ENCODE data around the gene CYBRD1.
A peak's percentile ranks its signal among the peaks of the same experiment; 100 is the strongest.

CYBRD1 gene

GRCh38 chr2:171557363-171557762, 35.1 kb downstream of the CYBRD1 start:
- H3K36me3 Mint-ChIP-seq = no peaks in the 10 kb centered on the region
- ATAC-seq = no peak
- H3K9me3 Mint-ChIP-seq = no peaks in the 10 kb centered on the region
- H3K27me3 Mint-ChIP-seq = no peaks in the 10 kb centered on the region
- no peaks in the 10 kb centered on the region for H3K4me1 Mint-ChIP-seq
- no peak overlapping the region for H3K27ac Mint-ChIP-seq
- no peak overlapping the region for H3K4me3 Mint-ChIP-seq

GRCh38 chr2:171563301-171563700, 41.0 kb downstream of the CYBRD1 start:
- no peak overlapping the region for H3K27ac Mint-ChIP-seq
- H3K36me3 Mint-ChIP-seq = no peaks in the 10 kb centered on the region
- peaks cover 3% of the 10 kb centered on the region for H3K9me3 Mint-ChIP-seq
- no peaks in the 10 kb centered on the region for H3K4me1 Mint-ChIP-seq
- no peak overlapping the region for H3K4me3 Mint-ChIP-seq
- ATAC-seq = no peak
- no peaks in the 10 kb centered on the region for H3K27me3 Mint-ChIP-seq

- Mint-ChIP-seq H3K9me3 (peaks cover 3% of the 10 kb centered on the region), H3K36me3 (no peaks in the 10 kb centered on the region), H3K4me1 (no peaks in the 10 kb centered on the region), H3K27ac (no peak overlapping the region), H3K4me3 (no peak overlapping the region), H3K27me3 (no peaks in the 10 kb centered on the region)
- ATAC-seq = no peak
These were observed 42.2 kb downstream of the CYBRD1 start for GRCh38 chr2:171564463-171564862.

GRCh38 chr2:171566057-171566456, 43.8 kb downstream of the CYBRD1 start:
- Mint-ChIP-seq H3K9me3 (peaks cover 3% of the 10 kb centered on the region), H3K4me1 (no peaks in the 10 kb centered on the region), H3K36me3 (no peaks in the 10 kb centered on the region), H3K27me3 (peaks cover 9% of the 10 kb centered on the region), H3K27ac (no peak overlapping the region), H3K4me3 (no peak overlapping the region)
- ATAC-seq = no peak

GRCh38 chr2:171566753-171567152, 44.5 kb downstream of the CYBRD1 start:
- peaks cover 3% of the 10 kb centered on the region for H3K9me3 Mint-ChIP-seq
- no peak overlapping the region for H3K27ac Mint-ChIP-seq
- no peaks in the 10 kb centered on the region for H3K4me1 Mint-ChIP-seq
- no peak overlapping the region for H3K4me3 Mint-ChIP-seq
- H3K27me3 Mint-ChIP-seq = peaks cover 9% of the 10 kb centered on the region
- H3K36me3 Mint-ChIP-seq = no peaks in the 10 kb centered on the region
- no peak for ATAC-seq

GRCh38 chr2:171568089-171568488, 45.8 kb downstream of the CYBRD1 start:
- Mint-ChIP-seq H3K4me1 (no peaks in the 10 kb centered on the region), H3K27ac (no peak overlapping the region), H3K4me3 (no peak overlapping the region), H3K9me3 (peaks cover 3% of the 10 kb centered on the region), H3K27me3 (peaks cover 9% of the 10 kb centered on the region), H3K36me3 (no peaks in the 10 kb centered on the region)
- ATAC-seq = no peak

GRCh38 chr2:171571721-171572120, 49.4 kb downstream of the CYBRD1 start:
- Mint-ChIP-seq H3K9me3 (peaks cover 3% of the 10 kb centered on the region), H3K36me3 (no peaks in the 10 kb centered on the region), H3K27ac (no peak overlapping the region), H3K27me3 (peaks cover 9% of the 10 kb centered on the region), H3K4me3 (no peak overlapping the region), H3K4me1 (peaks cover 6% of the 10 kb centered on the region)
- ATAC-seq = no peak

- Mint-ChIP-seq H3K4me3 (no peak overlapping the region), H3K9me3 (no peaks in the 10 kb centered on the region), H3K27ac (peak overlapping the region; percentile 48), H3K36me3 (no peaks in the 10 kb centered on the region), H3K4me1 (peaks cover 6% of the 10 kb centered on the region), H3K27me3 (peaks cover 9% of the 10 kb centered on the region)
- peak; percentile 94 for ATAC-seq
These were observed 52.0 kb downstream of the CYBRD1 start for GRCh38 chr2:171574149-171574795.

GRCh38 chr2:171575606-171576005, 53.3 kb downstream of the CYBRD1 start:
- no peaks in the 10 kb centered on the region for H3K27me3 Mint-ChIP-seq
- H3K9me3 Mint-ChIP-seq = no peaks in the 10 kb centered on the region
- no peak for ATAC-seq
- H3K4me3 Mint-ChIP-seq = no peak overlapping the region
- H3K36me3 Mint-ChIP-seq = no peaks in the 10 kb centered on the region
- H3K27ac Mint-ChIP-seq = no peak overlapping the region
- H3K4me1 Mint-ChIP-seq = peaks cover 6% of the 10 kb centered on the region

- H3K27ac Mint-ChIP-seq = no peak overlapping the region
- H3K27me3 Mint-ChIP-seq = no peaks in the 10 kb centered on the region
- peaks cover 6% of the 10 kb centered on the region for H3K4me1 Mint-ChIP-seq
- H3K4me3 Mint-ChIP-seq = no peak overlapping the region
- ATAC-seq = no peak
- no peaks in the 10 kb centered on the region for H3K9me3 Mint-ChIP-seq
- no peaks in the 10 kb centered on the region for H3K36me3 Mint-ChIP-seq
These were observed 56.0 kb downstream of the CYBRD1 start for GRCh38 chr2:171578127-171578803.

- H3K9me3 Mint-ChIP-seq = no peaks in the 10 kb centered on the region
- no peaks in the 10 kb centered on the region for H3K27me3 Mint-ChIP-seq
- no peaks in the 10 kb centered on the region for H3K36me3 Mint-ChIP-seq
- no peak overlapping the region for H3K4me3 Mint-ChIP-seq
- no peak overlapping the region for H3K27ac Mint-ChIP-seq
- ATAC-seq = no peak
- peaks cover under 1% of the 10 kb centered on the region for H3K4me1 Mint-ChIP-seq
These were observed 57.2 kb downstream of the CYBRD1 start for GRCh38 chr2:171579481-171579880.

- no peaks in the 10 kb centered on the region for H3K36me3 Mint-ChIP-seq
- no peak overlapping the region for H3K27ac Mint-ChIP-seq
- no peaks in the 10 kb centered on the region for H3K4me1 Mint-ChIP-seq
- H3K9me3 Mint-ChIP-seq = no peaks in the 10 kb centered on the region
- ATAC-seq = no peak
- H3K27me3 Mint-ChIP-seq = peaks cover 14% of the 10 kb centered on the region
- no peak overlapping the region for H3K4me3 Mint-ChIP-seq
These were observed 61.3 kb downstream of the CYBRD1 start for GRCh38 chr2:171583566-171583965.

GRCh38 chr2:171584001-171584400, 61.7 kb downstream of the CYBRD1 start:
- no peak overlapping the region for H3K27ac Mint-ChIP-seq
- H3K4me1 Mint-ChIP-seq = no peaks in the 10 kb centered on the region
- no peaks in the 10 kb centered on the region for H3K36me3 Mint-ChIP-seq
- no peak overlapping the region for H3K4me3 Mint-ChIP-seq
- no peaks in the 10 kb centered on the region for H3K9me3 Mint-ChIP-seq
- H3K27me3 Mint-ChIP-seq = peaks cover 14% of the 10 kb centered on the region
- ATAC-seq = no peak

GRCh38 chr2:171587132-171587531, 64.9 kb downstream of the CYBRD1 start:
- H3K27ac Mint-ChIP-seq = no peak overlapping the region
- peaks cover 2% of the 10 kb centered on the region for H3K9me3 Mint-ChIP-seq
- peaks cover 26% of the 10 kb centered on the region for H3K27me3 Mint-ChIP-seq
- no peak for ATAC-seq
- no peaks in the 10 kb centered on the region for H3K4me1 Mint-ChIP-seq
- H3K36me3 Mint-ChIP-seq = no peaks in the 10 kb centered on the region
- H3K4me3 Mint-ChIP-seq = no peak overlapping the region

- no peak overlapping the region for H3K27ac Mint-ChIP-seq
- no peak for ATAC-seq
- H3K4me1 Mint-ChIP-seq = no peaks in the 10 kb centered on the region
- peaks cover 26% of the 10 kb centered on the region for H3K27me3 Mint-ChIP-seq
- no peak overlapping the region for H3K4me3 Mint-ChIP-seq
- no peaks in the 10 kb centered on the region for H3K36me3 Mint-ChIP-seq
- H3K9me3 Mint-ChIP-seq = peaks cover 2% of the 10 kb centered on the region
These were observed 65.3 kb downstream of the CYBRD1 start for GRCh38 chr2:171587567-171587966.

- H3K4me1 Mint-ChIP-seq = no peaks in the 10 kb centered on the region
- no peak overlapping the region for H3K4me3 Mint-ChIP-seq
- H3K36me3 Mint-ChIP-seq = no peaks in the 10 kb centered on the region
- H3K9me3 Mint-ChIP-seq = peaks cover 2% of the 10 kb centered on the region
- H3K27ac Mint-ChIP-seq = no peak overlapping the region
- H3K27me3 Mint-ChIP-seq = peaks cover 26% of the 10 kb centered on the region
- no peak for ATAC-seq
These were observed 67.8 kb downstream of the CYBRD1 start for GRCh38 chr2:171590116-171590515.
